Epithelial cell of proximal tubule (primary cell): ENCODE data around the gene CHST15. TPM values are rescaled to one million over a fixed set of nuclear protein-coding genes. Genes with fewer than 3 reads are reported as not detected.

Source experiments
- DNase-seq: peaks from one replicate; pipeline ENCODE4 v3.0.0-alpha.2; 2011; ENCODE audit warnings: low read depth
- H3K4me3 ChIP-seq: 2 replicates; pipeline ENCODE4 v1.5.1; 2011; ENCODE audit warnings: low read depth, mild to moderate bottlenecking, low read length
- CTCF ChIP-seq: conservative IDR thresholded peaks from 2 replicates; pipeline ENCODE4 v1.5.1; 2012; ENCODE audit warnings: low read depth, mild to moderate bottlenecking, low read length
- total RNA-seq: library from RNA; depleted of rRNA; stranded (reverse); fragments of >200 nt; gene quantifications from 2 replicates; pipeline ENCODE4 v1.2.3, GENCODE V29; 2015

The CHST15 gene
- total RNA-seq, 1 donor from 2014 or later, result 20.6 TPM

DNA sequence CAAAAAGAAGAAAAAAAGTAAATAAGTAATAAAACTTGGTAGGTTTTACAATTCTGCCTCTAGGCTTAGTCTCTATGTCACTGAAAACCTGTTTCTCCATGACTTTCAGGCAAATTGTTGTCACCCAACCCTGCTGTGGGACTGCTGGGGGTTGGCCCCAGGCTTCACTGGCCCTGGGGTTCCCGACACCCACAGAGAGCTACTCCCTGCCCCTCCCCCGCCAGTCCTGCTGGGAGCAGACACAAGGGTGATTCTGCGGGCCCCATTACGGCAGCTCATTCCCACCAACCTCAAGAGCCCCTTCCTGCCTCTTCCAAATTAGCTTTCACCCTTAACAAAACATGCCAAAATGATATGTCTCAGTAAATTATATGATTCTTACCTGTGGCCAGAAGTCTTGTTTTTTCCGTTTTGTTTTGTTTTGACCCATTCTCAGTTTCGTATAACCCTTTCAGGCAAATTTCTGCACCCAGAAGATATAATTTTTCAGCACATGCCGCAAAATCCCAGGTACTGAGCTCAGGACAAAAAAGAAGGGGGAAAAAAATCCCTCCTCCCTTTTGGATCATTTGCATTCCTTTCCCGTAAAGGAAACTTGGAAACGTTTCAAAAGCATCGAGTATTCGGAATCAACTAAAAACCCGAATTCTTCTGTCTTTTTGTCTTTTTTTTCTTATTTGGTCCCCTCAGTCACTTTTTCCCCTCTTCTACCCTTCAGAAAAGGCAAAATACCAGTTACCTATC is 27.8 kb downstream of the CHST15 start:
- TF ChIP-seq CTCF, result no peak
- H3K4me3 ChIP-seq, result no peak overlapping the region
- no peak for DNase-seq

DNA sequence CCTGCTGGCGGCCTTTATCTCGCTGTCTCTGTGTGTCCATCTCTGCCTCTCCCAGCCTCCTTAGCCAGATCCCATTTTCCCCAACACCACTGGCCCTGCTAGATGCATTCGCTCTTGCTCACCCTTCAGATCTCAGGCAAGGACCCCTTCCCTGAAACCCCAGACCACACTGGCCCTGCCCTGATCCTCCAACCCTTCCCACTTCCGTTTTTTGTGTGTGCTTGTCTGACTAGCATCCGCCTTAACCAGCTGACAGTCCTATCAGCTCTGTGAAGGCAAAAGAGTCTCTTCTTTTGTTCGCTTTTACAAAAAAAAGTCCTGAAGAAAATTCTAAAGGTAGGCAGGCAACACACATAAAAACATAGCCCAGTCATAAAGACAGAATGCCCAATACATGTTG is 28.7 kb downstream of the CHST15 start:
- no peak for TF ChIP-seq CTCF
- H3K4me3 ChIP-seq, result no peak overlapping the region
- no peak for DNase-seq

DNA sequence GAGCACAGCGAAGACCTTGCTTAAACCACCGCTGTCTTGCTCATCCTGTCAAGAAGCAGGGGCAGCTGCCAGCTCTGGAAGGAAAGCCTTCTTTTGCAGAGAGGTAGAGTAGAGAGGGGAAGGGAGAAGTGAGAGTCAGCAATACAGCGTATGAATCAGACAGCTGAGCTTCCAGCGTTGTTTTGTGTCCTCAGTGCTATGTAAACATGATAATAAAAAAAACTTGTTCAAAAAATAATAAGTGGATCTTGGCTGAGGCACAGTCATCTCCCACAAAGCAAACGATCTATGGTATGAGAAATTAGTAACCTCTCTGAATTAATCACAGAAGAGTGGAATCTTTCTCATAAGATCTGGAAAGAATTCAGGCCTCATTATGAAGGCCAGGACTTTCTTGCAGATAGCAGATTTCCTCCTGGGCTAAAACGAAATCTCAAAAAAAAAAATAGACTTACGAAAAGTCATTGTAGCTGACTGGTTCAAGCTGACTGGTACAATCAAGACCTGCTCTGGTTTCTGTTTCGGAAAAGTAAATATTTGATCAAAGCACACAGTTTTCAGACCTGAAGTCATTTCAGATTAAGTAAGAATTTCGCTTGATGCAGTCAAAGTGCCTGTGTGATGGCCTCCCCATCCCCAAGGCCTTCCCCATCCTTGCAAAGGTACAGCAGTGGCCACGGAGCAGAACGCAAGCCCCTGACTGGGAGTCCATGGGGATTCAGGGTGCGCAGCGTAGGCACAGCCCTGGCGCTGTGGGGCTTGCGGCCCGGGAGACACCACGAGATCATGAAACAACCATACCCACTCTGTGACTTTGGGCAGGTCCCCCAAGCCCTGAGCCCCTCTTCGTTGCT is 29.4 kb downstream of the CHST15 start:
- H3K4me3 ChIP-seq, result no peak overlapping the region
- TF ChIP-seq CTCF, result no peak

GRCh38 chr10:124062390-124062789 is 31.0 kb downstream of the CHST15 start:
- no peak for TF ChIP-seq CTCF
- H3K4me3 ChIP-seq, result no peak overlapping the region
- no peak for DNase-seq

More for the DNA sequence above, 29.4 kb downstream of the CHST15 start:
- no peak for DNase-seq

DNA sequence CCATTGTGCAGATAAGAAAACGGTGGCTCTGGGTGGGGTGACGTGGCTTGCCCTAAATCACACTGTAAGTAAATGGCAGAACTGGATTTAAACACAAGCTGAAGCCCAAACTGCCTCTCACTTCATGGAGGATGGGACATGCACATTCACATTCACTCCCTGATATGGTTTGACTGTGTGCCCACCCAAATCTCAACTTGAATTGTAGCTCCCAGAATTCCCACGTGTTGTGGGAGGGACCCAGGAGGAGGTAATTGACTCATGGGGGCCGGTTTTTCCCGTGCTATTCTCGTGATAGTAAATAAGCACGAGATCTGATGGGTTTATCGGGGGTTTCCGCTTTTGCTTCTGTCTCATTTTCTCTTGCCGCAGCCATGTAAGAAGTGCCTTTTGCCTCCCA is 32.4 kb downstream of the CHST15 start:
- DNase-seq, result no peak
- TF ChIP-seq CTCF, result no peak
- no peak overlapping the region for H3K4me3 ChIP-seq

- DNase-seq, result no peak
- TF ChIP-seq CTCF, result no peak
- no peak overlapping the region for H3K4me3 ChIP-seq
Measured at GRCh38 chr10:124060148-124060720, 33.2 kb downstream of the CHST15 start.
